C1 segment of cervical spinal cord (tissue), 14 donors: Measurements from ENCODE around the gene GHRH.
A peak's percentile ranks its signal among the peaks of the same experiment; 100 is the strongest.

Experiments used
- DNase-seq, 14 donors: peaks; one replicate each; lab custom pipeline; 2025; lab: John Stamatoyannopoulos, UW

The GHRH gene

GRCh38 chr20:37207171-37207570, 54.4 kb downstream of the GHRH start:
- DNase-seq = no peak

- DNase-seq = no peak
Measured at GRCh38 chr20:37205794-37206193, 55.8 kb downstream of the GHRH start.

- no peak for DNase-seq
Measured at GRCh38 chr20:37205130-37205529, 56.5 kb downstream of the GHRH start.

- DNase-seq = peak in 1 of 14 donors; percentile 17
Measured at GRCh38 chr20:37204056-37204455, 57.6 kb downstream of the GHRH start.

GRCh38 chr20:37202267-37202943, 59.2 kb downstream of the GHRH start:
- peak in 1 of 14 donors; percentile 5 for DNase-seq

- DNase-seq = no peak
Measured at GRCh38 chr20:37201827-37202162, 59.8 kb downstream of the GHRH start.
